ENCODE measurements around the gene AKR1B1. TPM values are rescaled to one million over a fixed set of nuclear protein-coding genes. Genes with fewer than 3 reads are reported as not detected.

AKR1B1 gene
- total RNA-seq, 1 donor from 2014 or later, result 99.8 TPM

DNA sequence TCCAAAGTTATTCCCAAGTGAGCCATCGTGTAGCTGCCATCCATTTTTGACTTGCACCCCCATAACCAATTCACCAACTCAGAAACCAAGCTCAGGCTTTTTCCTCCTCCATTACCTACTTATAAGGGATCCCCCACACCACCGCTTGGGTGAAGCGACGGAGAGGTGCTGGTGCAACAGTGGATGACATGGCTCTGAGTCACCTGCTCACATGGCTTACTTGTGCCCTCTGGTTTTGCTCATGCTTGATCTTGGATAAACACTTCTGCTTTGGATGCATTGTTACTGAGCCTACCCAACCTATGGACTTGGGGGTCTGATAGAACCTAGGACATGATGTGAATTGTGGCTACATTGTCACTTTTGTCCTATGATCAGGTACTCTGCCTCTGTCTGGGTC lies 12.0 kb upstream of the AKR1B1 start:
- H3K9me3 Mint-ChIP-seq (ENCODE audit: low read depth), result no peaks in the 10 kb centered on the region
- no peak for TF ChIP-seq CTCF (IDR thresholded peaks at IDR 0.05; ENCODE audit: unreplicated experiment)
- H3K4me3 Mint-ChIP-seq (ENCODE audit: low read depth), result no peak overlapping the region
- H3K27me3 Mint-ChIP-seq, result no peaks in the 10 kb centered on the region
- no peak overlapping the region for H3K27ac Mint-ChIP-seq
- no peaks in the 10 kb centered on the region for H3K36me3 Mint-ChIP-seq (ENCODE audit: insufficient read depth)
- peaks cover 1% of the 10 kb centered on the region for H3K4me1 Mint-ChIP-seq (ENCODE audit: low read depth)
- no peak for DNase-seq (ENCODE audit: low spot score, unreplicated experiment)

DNA sequence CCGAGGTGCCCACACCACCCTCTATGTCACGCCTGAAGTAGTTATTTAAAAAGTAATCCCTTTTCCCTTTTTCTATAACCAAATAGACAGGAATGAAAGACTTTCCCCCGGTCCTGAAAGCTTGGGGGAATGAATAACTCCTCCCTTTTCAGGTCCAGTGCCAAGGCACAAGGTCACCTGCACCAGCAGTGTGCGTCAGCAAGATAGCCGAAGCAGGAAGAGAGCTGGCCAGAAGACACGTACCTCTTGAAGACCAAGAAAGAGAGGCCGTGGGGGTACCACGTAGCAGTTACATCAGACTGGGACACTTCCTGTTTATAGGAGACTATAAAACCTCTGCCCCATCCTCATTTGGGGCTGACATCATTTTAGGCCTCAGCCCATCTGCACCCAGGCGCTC lies 10.7 kb upstream of the AKR1B1 start:
- no peak for TF ChIP-seq CTCF (IDR thresholded peaks at IDR 0.05; ENCODE audit: unreplicated experiment)
- Mint-ChIP-seq H3K9me3 (ENCODE audit: low read depth) (peaks cover 8% of the 10 kb centered on the region), H3K4me3 (ENCODE audit: low read depth) (no peak overlapping the region), H3K4me1 (ENCODE audit: low read depth) (peaks cover 1% of the 10 kb centered on the region), H3K36me3 (ENCODE audit: insufficient read depth) (no peaks in the 10 kb centered on the region), H3K27ac (no peak overlapping the region), H3K27me3 (no peaks in the 10 kb centered on the region)
- DNase-seq (ENCODE audit: low spot score, unreplicated experiment), result no peak

GRCh38 chr7:134468475-134468874 lies 9.6 kb upstream of the AKR1B1 start:
- Mint-ChIP-seq H3K4me3 (ENCODE audit: low read depth) (no peak overlapping the region), H3K36me3 (ENCODE audit: insufficient read depth) (peaks cover 1% of the 10 kb centered on the region), H3K4me1 (ENCODE audit: low read depth) (peaks cover 1% of the 10 kb centered on the region), H3K27ac (no peak overlapping the region), H3K27me3 (no peaks in the 10 kb centered on the region), H3K9me3 (ENCODE audit: low read depth) (peaks cover 15% of the 10 kb centered on the region)
- no peak for TF ChIP-seq CTCF (IDR thresholded peaks at IDR 0.05; ENCODE audit: unreplicated experiment)
- DNase-seq (ENCODE audit: low spot score, unreplicated experiment), result no peak

GRCh38 chr7:134468054-134468453 lies 9.2 kb upstream of the AKR1B1 start:
- TF ChIP-seq CTCF (IDR thresholded peaks at IDR 0.05; ENCODE audit: unreplicated experiment), result no peak
- no peaks in the 10 kb centered on the region for H3K27me3 Mint-ChIP-seq
- no peak overlapping the region for H3K27ac Mint-ChIP-seq
- no peak overlapping the region for H3K4me3 Mint-ChIP-seq (ENCODE audit: low read depth)
- H3K9me3 Mint-ChIP-seq (ENCODE audit: low read depth), result peaks cover 15% of the 10 kb centered on the region
- H3K36me3 Mint-ChIP-seq (ENCODE audit: insufficient read depth), result peaks cover 1% of the 10 kb centered on the region
- no peak for DNase-seq (ENCODE audit: low spot score, unreplicated experiment)
- peaks cover 1% of the 10 kb centered on the region for H3K4me1 Mint-ChIP-seq (ENCODE audit: low read depth)

- Mint-ChIP-seq H3K27ac (no peak overlapping the region), H3K36me3 (ENCODE audit: insufficient read depth) (peaks cover 1% of the 10 kb centered on the region), H3K9me3 (ENCODE audit: low read depth) (peaks cover 15% of the 10 kb centered on the region), H3K27me3 (no peaks in the 10 kb centered on the region), H3K4me3 (ENCODE audit: low read depth) (no peak overlapping the region), H3K4me1 (ENCODE audit: low read depth) (no peaks in the 10 kb centered on the region)
- TF ChIP-seq CTCF (IDR thresholded peaks at IDR 0.05; ENCODE audit: unreplicated experiment), result no peak
- DNase-seq (ENCODE audit: low spot score, unreplicated experiment), result no peak
These were observed 6.6 kb upstream of the AKR1B1 start for GRCh38 chr7:134465491-134465890.
